Inflammatory macrophage treated with lipopolysaccharide for 1 hour (primary cell): ENCODE results near the gene CAMK2A.

Experiments used
- DNase-seq, 2 donors: peaks; one replicate each; pipeline ENCODE4 v3.0.0-alpha.2; 2020 to 2022

CAMK2A gene

DNA sequence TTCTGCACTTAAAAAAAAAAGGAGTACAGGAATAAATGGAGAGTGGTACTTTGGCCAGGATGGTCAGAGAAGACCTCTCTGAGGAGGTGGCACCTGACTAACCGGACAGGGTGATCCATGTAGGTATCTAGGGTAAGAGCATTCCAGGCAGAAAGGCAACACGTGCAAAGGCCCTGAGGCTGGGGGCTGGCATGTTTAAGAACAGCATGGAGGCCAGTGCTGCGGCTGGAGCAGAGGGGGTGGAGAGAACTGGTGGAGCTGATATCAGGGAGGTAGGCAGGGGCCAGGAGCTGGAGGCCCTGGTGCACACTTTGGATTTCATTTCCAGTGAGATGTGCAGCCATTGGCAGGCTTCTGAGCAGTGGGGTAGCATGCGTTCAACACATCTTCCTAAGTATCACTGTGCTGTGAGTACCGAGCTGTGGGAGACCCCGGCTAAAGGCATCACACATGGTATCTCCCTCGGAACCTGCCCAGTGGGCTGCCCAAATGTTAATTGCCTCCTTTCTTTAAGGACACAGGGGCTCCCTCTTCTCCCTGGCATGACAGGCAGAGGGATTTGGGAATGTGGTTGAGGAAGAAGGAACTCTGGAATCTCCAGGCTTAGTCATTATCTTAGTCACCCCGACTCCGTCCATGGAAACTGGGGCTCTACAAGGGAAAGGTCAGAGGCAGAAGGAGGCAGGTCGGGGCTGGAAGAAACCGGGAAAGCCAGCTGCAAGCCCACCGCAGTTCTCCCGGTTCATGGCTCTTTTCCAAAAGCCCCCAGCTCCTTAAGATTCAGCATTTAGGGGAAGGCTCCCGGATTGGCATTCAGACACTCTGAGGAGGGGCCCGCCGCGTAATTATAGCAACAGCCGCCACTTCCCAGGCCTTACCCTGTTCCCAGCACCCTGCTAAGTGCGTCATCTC, 81.1 kb downstream of the CAMK2A start:
- peak; percentile 33 to 50 for DNase-seq

DNA sequence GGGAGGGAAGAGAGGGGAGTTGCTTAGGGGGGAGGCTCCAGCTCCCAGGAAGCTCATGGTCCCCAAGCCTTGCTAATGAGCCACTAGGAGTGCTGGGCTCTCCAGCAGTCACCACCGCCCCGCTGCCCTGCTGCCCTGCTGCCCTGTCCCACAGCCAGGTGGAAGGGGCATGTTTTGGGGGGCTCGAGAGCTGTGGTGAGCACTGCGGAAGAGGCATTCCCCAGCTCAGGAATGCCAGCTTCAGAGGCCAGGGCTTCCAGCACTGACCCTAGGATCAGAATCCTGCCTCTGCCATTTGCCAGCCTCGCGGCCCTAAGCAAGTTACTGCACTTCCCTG, 82.8 kb downstream of the CAMK2A start:
- no peak for DNase-seq

DNA sequence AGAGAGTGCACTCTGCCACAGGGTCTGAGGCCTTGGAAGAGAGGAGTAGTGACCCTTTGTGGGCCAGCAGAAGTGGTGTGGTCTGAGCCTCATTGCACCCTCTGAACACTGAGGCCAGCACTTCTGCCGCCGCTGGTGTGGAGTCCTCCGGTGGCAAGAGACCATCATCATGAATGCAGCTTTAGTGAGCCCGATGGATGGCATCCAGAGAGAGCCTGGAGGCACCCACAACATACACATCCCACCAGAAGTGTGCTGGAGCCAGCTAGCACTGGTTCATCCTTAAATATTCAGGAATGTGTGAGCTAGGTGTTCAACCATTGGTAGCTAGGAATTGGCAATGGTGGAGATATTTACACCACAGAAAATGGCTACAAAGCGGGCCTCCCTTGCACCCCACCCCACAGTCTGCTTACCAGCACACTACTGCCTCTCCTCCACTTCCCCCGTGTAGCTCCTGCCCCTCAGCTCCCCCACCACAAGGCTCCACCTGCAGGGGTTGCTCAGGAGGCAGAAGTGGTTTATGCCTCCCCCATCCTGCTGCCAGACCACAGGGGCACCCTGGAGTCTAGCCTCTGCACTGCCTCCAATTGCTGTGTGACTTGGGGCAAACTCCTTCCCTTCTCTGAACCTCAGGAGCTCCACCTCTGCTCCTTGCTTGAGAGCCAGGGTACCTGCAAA, 83.3 kb downstream of the CAMK2A start:
- DNase-seq = no peak

DNA sequence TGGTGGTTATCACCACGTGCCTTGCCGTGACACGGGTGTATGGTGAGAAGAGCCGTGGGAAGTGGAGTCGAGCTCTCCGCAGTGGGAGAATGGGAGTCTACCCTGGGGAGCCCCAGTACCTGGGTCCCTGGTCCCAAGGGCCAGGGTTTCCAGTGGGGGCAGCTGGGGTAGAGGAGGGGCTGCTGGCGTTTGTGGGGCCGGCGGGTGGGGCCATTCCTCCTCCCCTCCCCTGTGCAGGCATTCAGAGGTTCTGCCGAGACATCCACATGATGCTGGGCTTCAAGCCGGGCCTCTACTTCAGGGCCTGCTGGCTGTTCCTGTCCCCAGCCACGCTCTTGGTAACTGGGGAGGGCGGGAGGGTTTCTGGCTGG, 85.0 kb downstream of the CAMK2A start:
- no peak for DNase-seq

DNA sequence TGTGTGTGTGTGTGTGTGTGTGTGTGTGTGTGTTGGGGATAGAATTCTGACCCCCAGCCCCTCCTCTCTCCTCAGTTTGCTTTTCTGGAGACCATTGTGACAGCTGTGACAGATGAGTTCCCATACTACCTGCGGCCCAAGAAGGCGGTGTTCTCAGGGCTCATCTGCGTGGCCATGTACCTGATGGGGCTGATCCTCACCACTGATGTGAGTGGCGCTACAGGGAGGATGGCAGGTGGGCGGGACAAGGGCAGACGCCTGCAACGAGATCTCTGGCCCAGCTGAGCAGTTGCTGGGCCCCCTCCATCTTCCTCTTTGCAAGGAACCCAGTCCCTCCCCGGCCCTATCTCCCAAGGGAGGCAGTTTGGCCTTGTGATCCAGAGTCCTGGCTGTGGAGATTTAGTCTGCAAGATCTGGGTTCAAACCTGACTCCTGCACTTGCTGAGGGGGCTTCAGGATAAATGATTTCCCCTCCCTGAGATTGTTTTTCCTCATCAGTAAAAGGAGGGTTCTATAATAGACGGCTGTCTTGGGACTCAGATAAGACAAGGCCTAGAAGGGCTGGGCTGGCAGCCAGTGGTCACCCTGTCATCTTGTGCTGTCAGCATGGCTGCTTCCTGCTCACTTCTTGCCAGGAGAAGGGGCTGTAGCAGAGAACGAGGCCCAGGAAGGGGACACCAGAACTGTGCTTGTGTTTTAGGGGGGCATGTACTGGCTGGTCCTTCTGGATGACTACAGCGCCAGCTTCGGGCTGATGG, 85.6 kb downstream of the CAMK2A start:
- DNase-seq = no peak

DNA sequence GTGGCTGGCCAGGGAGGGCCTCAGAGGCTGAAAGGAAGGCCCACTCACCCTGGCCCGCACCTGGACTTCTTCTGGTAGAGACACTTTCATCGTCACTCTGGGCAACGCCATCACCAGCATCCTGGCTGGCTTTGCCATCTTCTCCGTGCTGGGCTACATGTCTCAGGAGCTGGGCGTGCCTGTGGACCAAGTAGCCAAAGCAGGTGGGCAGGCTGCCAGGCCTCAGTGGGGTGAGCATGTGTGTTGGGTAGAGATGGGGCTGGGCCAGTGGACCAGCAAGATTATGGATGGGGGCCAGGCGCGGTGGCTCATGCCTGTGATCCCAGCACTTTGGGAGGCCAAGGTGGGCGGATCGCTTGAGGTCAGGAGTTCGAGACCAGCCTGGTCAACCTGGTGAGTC, 87.1 kb downstream of the CAMK2A start:
- no peak for DNase-seq

DNA sequence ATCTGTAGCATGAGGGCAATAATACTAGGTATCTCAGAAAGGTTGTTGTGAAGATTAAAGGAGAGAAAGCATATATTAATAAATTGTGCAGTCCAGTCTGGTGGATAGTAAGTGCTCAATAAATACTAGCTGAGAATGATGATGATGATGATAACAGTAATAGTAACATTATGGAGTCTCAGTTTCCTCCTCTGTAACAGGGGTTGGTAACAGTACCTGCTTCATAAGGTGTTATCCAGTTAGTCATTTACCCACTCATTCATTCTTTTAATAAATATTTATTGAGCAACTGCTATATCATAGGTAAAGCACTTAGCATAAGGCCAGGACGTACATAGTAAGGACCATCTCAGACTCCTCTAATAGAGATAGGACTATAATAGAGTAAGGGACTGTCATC, 92.1 kb downstream of the CAMK2A start:
- no peak for DNase-seq

DNA sequence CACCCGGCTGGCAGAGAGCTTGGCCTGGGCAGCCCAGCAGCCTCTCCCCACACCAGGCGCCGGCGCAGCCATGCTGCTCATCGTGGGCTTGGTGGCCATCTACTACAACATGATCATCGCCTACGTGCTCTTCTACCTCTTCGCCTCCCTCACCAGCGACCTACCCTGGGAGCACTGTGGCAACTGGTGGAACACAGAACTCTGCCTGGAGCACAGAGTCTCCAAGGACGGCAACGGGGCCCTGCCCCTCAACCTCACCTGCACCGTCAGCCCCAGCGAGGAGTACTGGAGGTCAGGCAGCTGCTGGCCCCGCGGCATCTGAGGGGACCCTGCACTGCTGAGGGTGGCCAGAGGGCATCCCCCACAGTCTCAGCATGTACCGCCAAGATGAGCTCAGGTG, 92.6 kb downstream of the CAMK2A start:
- DNase-seq = no peak

DNA sequence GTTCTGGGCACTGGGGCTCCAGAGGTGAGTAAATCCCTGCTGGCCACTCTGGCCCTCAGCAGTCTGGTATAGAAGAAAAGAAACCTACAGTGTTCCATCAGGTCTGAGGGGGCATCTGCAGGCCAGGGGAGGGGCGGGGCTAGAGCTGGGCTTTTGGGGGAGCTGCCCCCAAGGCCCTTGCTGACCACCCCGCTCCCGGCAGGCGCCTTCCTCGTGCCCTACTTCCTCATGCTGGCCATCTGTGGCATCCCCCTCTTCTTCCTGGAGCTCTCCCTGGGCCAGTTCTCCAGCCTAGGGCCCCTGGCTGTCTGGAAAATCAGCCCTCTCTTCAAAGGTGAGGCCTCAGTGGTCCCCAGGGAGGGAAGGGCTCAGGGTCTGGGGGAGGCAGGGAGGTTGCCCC, 93.1 kb downstream of the CAMK2A start:
- DNase-seq = no peak

DNA sequence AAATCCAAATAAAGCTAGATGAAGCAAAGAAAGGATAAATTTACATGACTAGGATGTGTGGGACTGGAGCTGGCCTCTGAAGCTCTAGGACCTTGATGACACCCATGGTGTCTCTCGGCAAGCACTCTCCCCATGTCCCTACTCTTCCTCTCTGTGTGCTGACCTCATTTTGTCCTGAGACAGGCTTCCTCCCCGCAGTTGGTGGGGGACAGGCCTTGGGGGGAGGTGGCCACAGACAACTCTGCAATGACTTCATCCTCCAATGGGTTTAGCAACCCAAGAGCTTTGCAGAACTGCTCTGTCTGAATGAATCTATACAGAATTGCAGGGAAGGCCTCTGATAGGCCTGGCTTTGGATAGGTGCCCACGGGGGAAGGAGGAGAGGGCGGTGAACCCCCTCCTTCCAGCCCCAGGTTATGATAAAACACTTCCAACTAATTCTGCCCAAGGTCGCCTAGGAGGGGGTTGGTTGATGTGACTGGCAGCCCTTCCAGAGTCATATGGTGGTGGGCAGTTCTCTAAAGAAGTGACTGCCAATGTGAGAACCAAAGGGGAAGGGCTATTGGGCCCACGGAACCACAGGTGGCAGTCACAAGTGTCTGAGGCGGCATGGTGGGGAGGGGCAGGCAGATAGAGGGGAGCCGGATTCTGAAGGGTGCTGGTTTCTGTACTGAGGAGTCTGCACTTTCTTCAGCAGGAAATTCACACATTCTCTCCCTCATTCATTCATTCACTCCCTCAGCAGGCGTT, 93.7 kb downstream of the CAMK2A start:
- peak in 1 of 2 donors; percentile 79 for DNase-seq

DNA sequence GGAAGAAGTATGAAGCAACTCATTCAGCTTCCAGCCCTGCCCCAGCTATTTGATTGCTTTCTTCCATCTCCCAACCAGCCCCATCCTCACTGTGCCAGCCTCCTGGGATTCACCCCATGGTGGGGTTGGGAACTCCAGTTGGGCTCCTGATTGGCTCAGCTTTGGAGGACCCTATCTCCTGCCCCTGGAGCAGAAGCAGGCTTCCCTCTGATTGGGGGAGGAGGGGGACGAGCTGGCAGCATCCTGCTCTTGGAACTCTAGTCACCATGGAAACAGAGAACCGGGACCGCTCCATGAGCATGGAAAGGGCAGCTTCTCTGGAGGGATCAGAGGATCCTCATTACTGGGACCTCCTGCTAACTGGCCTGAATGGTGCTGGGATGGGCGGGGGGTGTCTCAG, 97.1 kb downstream of the CAMK2A start:
- DNase-seq = no peak

DNA sequence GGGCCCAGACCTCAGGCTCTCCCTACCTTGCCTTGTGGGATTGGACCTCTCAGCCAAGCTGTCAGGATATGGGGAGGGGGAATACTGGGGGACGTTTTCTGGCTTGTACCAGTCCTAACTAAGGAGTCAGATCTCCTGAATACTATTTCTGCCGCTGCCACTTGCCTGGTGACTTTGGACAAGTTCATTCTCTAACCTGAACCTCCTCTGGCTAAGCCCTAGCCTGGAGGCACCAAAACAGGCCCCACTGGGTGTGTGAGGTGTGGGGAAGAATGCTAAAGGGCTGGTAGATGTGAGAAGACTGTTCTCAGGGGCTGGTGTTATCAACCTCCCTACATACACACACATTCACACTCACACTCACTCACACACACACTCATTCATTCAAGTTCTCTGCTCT, 98.6 kb downstream of the CAMK2A start:
- DNase-seq = no peak

DNA sequence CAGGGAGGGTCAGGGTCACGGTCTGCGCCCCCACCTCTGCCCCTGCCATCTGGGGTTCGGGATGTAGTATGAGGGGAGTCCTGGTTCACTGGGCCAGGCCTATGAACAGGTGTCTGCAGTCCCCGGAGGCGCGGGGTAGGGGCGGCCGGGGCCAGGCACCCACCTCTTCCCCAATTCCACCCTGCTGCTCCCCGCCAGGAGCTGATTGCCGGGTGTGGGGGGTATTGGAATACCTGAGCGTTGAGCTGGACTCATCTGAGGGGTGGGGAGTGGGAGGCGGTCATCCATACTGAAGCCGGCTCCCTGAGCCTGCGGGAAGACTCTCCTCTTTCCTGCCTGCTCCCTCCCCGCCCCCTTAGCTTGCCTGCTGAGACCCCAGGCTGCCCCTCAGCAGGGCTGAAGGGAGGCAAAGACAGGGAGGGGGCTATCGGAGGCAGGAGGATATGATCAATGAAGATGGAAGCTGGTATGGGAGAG, 99.0 kb downstream of the CAMK2A start:
- no peak for DNase-seq

DNA sequence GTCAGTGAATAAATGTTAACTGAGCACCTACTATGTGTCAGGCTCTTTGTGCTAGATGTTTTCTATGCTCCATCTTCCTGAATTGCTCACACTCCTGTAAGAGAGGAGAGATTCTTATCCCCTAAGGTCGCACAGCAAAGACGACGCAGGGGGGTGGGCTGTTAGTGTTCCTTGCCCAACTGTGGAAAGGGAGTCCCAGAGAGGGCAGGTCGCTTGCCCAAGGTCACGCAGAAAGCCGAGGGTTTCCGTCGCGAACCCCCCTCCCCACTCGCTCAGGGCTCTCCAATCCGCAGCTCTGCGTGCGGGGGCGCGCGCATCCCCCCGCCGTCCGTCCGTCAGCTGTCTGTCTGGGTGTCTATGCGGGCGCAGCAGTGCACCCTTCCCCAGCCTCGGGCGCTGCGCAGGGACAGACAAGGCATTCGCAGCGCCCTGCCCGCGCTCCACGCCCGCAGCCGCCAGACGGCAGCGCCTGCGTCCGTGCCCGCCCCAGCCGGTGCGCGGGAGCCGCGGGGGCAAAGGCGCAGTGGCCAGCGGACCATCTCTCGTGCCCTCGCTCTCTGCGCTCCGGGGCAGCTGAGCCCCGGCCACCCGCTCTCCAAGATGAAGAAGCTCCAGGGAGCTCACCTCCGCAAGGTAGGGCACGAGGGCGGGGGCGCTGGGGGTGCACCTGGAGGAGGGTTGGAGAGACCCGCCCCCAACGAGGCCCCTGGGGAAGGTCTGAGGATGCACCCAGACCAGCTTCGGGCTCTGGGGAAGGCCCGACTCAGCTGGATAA, 99.7 kb downstream of the CAMK2A start, which contains the start of gene SLC6A7:
TSS of gene SLC6A7 (plus strand) at position 335 of the 775 bp plus-strand sequence. CDS start at position 601, 266 bp downstream.
- no peak for DNase-seq

DNA sequence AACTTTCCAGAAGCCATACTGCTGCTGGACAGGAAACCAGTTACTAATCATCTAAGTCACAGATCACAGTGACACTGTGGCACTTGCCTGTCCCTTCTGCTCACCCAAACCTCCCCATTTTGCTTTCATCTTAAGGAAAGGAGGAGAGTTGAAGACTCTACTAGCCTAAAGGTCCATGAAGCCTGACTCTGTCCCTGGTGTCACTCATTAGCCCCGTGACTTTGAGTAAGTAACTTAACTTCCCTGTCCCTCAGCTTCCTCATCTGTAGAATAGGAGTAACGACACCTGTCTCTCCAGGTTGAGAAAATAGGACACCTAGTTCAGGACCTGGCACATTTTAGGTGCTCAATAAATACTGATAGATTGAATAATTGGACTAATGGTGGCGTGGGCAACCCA, 100.2 kb downstream of the CAMK2A start:
- DNase-seq = peak; percentile 35 to 64

DNA sequence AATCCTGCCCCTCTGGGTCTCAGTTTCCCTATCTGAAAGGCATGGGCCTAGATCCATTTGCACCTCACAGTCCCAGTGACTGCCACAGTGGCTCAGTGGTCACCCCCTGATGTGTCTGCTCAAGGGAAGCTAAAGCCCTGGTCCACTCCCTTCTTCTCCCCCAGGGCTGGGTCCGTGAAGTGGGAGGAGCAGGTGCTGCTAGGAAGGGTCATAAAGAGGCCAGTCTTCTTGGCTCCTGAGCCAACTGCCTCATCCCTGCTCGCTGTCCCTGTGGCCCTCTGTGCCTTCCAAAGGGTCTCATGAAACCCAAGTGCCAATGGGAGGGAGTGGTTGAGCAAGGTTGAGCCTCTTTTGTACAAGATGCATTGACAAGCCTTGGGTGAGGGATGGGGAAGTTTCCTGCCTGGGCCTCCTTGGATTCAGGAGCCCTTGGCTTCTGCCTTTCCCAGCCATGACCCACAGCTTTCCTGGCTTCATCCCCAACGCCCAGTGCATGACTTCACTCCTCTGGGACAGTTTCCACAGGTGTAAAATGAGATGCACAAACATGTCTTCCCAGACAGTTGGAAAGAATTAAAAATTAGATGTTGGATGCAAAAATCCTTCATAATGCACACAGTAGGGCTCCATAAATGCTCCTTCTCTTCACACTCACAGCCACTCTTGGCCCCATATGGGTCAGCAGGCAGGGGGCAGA, 101.3 kb downstream of the CAMK2A start:
- DNase-seq = no peak

DNA sequence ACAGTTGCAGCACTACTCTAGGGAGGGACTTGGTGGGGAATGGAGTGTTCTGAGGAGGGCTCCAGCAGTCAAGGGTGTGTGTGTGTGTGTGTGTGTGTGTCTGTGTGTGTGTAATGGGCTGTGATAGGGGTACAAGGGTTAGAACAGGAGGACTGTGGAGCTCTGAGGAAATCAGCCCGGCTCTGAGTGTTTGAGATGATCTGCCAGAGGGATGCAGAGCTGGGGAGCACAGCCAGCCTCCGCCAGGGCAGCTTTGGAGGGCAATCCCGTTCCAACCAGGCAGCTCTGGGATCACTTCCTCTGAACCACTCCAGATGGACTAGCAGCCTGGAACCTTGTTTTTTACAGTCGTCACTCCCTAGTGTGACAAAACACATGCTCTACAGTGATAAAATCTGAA, 102.7 kb downstream of the CAMK2A start:
- no peak for DNase-seq

DNA sequence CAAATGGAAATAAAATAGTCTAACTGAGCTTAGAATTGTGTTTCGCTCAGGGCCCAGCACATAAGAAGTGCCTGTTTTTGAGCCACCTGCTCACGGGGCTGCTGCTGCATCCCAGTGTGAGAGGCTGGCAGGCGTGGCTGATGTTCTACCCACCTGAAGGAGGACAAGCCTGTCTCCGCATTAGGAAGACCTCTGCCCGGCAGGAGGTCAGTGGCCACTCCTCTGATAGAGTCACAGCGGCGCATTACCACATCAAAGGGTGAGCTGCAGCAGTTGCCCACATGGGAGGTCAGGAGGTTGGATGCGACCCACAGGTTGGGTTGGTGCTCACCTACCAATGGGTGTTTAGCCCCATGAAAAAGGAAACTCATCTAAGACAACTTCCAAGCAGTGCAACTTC, 103.4 kb downstream of the CAMK2A start:
- no peak for DNase-seq

DNA sequence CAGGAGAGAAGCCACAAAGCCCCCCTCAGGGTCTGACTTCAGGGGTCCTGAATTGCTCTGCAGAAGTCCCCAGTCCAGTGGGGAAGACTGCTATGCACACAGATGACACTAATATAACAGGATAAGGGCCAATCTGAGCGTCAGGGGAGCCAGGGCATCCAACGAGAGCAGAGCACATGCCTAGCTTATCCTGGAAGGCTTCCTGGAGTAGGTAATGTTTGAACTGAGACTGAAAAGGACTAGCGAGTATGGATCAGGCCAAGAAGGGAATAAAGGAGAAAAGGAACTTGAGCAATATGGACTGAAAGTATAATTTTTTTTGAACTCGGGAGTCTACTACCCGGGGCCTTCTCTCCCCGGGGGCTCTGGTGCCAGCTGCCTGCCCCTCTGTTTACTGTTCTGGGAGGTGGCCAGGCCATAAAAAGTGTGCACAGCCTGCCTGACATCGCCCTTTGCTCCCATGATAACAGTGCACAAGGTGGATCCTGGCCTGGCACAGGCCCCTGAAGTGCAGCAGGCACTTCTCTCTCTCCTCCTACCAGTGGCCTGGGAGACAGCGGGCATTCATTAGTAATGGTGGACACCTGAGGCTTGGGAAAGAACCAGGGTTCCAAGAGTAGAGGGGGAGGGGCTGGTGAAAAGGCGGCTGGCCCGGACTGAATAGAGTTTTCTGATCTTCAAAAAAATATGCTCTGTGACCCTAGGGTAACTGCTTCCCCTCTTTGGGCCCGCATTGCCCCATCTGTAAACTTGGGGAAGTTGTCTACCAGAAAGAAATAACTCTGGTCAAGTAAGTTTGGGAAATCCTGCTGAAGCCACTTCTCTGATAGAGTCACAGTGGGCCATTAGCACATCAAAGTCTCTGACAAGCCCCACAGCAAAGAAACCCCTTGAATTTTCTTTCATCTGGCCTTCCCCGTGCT, 104.3 kb downstream of the CAMK2A start:
- DNase-seq = peak; percentile 82

DNA sequence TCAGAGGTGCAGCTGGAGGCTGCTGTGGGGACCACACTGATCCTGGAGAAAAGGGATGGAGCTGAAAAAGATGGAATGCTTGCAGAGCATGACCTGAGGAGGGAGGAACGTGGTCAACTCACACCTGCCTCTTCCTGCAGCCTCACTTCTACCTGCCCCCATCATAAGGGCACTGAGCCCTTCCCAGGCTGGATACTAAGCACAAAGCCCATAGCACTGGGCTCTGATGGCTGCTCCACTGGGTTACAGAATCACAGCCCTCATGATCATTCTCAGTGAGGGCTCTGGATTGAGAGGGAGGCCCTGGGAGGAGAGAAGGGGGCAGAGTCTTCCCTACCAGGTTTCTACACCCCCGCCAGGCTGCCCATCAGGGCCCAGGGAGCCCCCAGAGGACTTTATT, 105.6 kb downstream of the CAMK2A start:
- DNase-seq = no peak
